ENCODE data around the gene TNNI2.
A peak's percentile ranks its signal among the peaks of the same experiment; 100 is the strongest.
"Not testable (repeated sequence)": the region's sequence is repeated elsewhere in the genome, so short reads cannot be mapped to it uniquely, and the experiment has no call there.

Gene TNNI2

DNA sequence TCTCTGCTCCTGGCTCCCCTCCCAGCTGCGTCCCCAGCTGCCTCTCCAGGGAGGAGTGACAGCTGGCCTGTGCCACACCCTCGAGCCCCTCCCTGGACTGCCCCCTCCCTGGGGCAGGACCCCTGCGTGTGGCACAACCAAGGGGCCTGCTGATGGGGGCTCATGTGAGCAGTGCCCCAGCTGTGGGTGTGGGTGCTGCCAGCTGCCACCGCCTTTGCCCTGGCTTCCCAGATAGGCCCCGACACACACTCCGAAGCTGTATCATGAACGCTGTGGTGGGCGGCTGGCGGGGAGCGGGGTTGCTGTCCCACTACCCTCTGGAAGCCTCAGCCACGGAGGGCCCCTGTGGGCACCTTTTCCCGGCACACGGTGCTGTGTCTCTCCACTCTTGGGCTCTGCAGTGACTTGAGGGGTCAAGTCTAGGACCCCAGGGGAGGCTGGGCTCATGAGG, 37.1 kb downstream of the TNNI2 start:
- not testable (repeated sequence) for DNase-seq

DNA sequence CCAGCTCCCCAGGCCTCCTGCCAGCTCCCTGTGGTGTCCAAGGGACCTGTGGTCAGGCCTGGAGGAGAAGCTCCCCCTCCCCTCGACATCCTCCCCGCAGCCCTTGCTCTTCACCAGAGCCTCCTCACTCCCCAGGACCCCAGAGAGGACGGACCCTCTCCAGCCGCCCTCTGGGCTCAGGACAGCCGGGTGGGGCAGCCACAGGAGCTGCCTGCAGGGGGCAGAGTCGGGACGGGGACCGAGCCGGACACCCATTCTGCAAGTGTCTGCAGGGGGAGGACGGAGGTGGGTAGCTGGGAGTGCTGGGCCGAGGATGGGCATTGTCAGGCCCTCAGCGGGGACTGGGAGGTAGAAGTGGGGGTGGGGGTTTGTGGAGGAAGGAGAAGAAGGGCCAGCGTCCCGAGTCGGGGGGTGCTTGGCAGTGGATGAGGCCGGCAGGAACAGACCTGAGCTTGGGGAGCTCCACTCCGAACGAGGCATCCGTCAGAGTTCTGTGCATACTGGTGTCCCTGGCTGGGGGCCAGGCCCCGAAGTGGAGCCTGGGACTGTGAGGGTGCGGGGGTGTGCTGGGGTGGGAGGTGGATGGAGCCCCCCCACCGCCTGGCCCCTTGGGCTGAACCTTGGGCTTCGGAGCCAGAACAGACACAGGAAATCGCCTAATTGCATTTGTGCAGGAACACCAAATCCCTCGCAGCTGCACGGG, 37.7 kb downstream of the TNNI2 start:
- no peak for DNase-seq

DNA sequence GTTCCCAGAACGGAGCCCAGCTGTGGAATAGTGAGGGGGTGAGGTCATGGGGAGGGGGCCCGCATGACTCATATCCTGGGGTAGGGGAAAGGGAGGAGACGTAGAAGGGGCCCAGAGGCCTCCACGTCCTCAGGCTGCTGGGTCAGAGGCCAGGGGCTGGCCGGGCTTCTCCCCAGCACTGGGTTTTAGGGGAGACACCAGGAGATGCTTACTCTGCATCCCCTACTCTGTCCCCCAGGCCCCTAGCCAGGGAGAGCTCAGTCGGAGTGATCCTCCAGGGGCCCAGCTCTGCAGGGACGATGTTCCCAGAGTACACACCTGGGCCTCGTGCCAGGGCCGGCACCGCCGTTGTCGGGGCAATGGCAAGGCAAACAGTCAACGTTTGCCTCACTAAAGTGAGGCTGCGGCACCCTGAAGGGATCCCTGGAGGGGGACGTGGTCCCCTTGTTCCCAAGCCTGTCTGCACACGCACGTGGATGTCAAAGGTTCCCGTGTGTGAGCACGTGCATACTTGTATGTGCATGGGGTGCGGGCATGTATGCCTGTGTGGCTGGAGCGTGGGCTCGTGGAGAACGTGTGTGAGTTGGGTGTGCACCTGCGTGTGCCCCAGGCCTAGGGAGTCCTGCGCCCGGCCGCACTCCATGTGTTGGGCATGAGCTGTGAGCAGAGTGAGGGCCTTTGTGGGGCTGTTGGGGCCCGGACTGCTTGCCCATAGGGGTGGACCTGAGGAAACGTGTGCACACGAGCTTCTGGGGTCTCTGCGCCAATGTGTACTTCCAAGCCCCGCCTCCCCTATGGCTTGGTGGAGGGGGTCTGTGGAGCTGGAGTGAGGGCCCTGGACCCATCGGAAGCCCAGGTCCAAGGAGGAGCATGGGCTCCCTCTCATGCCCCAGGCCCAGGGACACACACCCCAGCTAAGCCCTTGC, 38.7 kb downstream of the TNNI2 start:
- DNase-seq = no peak

DNA sequence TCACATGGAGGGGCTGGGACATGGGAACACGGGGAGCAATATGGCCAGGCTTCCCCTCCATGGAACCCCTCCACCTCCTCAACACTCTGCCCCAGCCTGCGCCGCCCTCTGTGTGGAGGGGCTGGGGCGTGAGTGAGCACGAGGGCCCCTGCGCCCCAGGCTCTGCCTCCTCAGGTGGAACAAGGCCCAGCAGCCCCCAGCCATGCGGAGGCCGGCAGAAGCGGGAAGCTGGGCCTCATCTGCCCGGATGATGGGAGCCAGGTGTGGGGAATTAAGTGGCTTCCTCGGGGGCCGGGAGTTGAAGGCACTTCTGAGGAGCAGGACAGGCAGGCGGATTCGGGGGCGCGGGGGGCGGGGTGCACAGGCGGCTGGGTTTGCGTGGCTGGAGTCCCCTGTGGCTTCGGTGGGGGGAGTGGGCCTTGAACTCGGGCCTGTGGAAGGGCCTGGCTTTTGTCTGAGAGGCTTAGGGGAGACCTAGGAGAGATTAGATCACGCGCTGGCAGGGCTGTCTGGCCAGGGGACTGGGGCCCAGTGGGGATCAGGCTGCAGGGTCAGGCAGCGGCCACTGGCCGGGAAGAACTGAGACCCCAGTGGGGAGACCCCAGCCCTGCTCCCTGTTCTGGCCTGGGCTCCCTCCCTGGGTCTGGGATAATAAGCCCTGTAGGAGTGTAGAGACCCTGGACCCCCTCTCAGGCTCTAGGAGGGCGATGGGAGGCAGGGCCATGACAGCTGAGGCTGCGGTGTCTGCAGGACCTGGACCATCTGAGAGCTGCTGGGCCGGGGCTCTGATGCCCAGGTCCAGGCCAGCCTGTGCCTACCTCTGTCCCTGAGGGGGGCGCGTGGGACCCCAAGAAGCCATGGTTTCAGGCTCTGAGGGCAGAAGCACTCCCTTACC, 39.6 kb downstream of the TNNI2 start:
- no peak for DNase-seq

DNA sequence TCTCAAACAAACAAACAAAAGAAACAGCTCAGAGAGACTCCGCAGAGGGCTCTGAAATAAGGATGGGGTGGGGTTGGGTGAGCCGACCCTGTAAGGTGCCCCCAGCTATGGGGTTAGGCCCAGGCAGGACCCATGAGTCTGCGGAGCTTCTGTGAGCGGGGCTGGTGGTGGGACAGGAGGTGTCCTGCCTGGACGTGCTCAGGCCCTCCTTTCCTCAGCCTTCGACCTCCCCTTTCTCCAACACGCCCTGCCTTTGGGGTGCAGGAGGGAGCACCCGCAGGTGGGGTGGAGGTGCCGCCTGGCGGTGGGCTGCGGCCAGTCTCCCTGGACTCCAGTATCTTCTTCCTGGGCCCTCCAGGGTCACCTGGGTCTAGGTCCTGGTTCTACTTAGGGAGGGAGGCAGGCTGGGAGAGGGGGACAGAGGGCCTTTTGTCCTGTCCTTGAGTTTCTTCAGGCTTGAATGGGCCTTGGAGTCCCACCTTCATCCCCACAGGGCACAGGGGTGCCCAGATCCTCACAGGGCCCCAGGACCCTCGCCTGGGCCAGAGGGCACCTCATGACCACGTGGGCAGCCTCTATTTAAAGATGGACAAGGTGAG, 40.7 kb downstream of the TNNI2 start:
- DNase-seq = no peak

DNA sequence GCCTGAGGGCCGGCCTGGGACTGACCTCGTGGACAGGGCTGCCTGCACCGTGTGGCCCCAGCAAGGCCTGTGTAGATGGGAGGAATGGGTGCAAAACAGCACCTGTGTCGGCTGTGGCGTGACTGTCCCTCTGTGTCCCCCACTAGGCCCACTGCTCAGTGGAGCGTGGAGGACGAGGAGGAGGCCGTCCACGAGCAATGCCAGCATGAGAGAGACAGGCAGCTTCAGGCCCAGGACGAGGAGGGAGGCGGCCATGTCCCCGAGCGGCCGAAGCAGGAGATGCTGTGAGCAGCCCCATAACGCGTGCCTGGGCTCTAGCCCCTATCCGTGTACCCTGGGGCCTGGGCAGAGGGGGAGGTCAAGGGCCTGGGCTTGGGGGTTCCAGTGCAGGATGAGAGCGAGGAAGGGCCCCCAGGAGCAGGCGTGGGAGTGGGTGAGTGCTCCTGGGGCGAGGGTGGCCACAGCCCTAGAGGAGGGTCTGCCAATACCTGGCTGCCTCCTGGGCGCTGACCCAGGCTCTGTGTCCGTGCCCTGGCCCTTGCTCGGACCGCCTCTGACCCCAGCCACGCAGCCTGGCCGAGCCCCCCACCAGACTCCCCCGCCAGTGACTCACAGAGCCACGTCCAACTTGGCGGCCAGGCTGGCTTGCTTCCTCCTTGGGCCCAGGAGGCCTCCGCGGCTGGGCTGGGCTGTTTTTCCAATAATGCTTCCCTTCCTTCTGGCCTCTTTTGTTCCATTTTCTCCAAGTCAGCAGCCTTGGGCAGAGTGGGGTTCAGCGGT, 41.4 kb downstream of the TNNI2 start:
- no peak for DNase-seq

DNA sequence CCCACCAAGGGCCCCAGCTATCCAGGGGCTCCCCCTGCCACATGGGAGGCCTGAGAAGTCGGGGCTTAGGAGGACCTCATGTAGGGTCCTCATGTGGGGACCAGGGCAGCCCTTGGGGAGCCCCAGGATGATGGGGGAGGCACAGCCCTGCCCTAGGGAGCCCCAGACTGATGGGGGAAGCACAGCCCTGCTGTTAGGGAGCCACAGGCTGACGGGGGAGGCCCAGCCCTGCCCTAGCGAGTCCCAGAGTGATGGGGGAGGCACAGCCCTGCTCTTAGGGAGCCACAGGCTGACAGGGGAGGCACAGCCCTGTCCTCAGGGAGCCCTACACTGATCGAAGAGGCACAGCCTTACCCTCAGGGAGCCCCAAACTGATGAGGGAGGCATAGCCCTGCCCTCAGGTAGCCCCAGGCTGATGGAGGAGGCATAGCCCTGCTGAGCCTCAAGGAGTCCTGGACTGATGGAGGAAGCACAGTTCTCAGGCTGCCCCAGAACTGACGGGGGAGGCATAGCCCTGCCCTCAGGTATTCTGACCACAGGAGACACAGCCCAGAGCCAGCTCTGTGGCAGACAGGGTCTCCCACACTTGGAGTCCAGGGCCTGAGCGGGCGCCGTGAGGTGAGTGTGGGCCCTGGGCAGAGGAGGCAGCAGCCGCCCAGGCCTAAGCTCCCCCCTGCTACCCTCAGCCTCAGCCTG, 42.1 kb downstream of the TNNI2 start:
- DNase-seq = no peak

DNA sequence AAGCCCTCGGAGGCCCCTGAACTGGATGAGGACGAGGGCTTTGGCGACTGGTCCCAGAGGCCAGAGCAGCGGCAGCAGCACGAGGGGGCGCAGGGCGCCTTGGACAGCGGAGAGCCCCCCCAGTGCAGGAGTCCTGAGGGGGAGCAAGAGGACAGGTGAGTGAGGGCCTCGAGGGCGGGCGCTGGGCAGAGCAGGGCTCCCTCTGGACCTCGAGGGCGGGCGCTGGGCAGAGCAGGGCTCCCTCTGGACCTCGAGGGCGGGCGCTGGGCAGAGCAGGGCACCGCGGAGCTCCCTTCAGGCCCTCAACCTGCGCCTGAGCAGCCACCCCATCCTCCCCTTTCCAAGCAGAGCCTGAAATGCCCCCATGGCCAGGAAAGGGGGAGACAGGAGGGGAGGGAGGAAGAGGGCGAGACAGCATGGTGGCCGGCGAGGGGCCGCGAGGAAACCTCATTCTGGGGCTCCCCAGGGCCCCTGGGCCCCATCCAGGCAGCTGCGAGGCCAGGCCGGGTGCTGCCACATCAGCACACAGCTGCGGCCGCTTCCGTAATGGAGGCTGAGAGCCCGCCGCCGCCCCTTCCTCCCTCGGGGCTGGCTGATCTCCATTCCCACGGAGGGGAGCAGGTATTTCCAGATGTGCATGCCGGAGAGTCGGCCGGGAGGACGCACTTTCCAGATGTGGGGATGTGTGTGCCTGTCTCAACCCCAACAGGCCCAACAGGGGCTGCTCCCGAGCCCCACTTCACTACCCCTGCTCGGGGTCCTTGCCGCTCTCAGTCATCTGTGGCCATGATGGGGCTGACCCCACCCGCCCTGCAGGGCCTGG, 42.9 kb downstream of the TNNI2 start:
- no peak for DNase-seq

DNA sequence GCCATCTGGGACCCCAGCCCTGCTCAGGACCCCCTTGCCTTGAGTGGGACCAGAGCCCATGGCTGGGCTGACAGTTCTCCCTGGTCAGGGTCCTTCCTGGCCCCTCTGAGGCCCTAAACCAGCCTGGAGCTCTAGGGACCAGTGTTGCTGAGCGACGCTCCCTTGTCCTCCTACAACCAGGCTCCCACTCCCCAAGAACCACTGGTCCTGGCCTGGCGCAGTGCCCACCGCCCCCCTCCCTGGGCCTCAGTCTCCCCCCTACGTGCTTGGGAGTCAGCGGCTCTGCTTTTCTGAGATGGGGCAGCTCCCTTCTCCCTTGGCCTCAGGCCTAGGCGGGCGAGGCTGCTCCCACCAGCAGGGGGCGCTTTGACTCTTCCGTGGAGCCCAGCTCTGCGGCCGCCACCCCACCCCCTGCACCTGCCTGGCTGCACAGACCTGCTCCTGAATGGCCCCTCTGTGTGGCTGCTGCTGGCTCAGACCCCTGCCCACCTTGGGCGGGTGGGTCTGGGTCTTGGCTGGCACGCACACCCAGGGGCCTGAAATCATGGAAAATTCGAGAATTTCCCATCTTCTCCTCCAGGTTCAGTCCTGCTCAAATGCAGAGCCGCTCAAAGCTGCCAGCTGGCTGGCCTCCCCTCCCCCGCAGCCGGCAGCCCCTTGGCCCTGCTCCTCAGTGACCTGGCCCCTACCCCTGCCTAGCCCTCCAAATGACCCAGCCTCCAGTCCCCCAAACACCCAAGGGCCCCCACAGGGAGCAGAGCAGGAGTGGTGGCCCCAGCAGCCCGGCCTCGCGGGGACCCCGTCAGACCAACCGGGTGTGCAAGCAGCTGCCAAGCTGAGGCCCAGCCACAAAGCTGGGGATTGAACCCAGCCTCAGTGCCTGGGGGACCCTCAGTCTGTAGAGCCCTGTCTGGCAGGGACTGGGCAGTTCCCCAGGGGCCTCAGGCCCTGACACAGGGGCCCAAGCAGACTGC, 43.8 kb downstream of the TNNI2 start:
- peak in 1 of 2 donors; percentile 48 for DNase-seq

DNA sequence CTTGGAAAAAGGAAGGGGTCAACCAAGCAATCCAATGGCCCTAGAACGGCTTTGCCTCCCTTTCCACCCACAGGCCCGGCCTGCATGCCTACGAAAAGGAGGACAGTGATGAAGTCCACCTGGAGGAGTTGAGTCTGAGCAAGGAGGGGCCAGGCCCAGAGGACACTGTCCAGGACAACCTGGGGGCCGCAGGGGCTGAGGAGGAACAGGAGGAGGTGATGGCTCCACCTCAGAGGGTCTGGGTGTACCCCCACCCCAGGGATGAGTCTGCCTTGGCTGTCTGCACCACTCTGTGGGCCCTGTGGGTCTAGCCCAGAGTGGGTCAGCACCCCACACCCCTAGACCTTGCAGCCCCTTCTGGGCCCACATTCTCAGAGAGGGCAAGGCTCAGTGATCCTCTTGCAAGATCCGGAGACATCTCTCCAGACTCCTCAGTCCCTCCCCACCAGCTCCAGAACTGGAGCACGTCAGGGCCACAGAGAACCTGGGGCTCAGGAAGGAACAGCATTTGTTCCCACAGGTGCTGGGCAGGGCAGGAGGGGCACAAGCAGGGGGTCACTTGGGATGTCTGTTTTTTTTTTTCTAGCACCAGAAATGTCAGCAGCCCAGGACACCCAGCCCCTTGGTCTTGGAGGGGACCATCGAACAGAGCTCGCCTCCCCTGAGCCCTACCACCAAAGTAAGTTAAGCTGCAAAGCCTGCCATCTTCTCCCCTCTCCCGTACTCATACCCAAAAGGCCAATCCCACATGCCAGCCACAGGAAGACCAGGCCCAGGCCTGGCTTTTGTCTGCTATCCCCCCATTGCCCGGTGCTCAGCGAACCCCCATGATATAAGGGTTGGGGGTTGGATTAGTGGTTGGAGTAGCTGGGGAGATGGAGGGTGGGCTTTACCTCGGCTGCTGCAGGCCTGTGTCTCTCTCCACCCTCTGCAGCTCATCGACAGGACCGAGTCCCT, 44.8 kb downstream of the TNNI2 start:
- DNase-seq = no peak

DNA sequence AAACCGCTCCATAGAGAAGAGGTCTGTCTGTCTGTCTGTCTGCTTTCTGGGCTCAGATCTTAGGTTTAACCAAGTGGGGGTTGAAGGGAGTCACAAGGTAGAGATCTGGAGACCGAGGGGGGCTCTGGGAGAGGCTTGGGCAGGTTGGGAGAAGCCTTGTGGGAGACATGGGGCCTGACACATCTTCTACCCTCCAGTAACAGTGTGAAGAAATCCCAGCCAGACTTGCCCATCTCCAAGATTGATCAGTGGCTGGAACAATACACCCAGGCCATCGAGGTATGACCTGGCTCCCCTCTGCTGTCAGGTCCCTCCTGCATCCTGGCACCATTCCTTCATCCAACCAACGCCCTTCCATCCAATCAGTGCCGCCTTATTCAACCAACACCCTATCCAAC, 45.5 kb downstream of the TNNI2 start:
- DNase-seq = no peak

DNA sequence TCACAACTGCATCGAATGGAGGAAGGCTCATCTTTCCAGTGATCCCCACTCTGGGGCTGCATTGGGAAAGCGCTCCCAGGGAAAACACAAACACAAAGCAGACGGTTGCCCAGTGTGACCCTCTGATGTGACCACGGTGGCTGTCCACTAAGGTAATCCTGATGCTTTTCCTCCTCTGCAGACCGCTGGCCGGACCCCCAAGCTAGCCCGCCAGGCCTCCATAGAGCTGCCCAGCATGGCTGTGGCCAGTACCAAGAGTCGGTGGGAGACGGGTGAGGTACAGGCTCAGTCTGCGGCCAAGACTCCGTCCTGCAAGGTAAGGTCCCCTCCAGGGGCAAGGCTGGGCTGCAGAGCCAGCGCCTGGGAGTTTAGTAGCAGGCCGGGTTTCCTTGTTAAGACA, 47.8 kb downstream of the TNNI2 start:
- not testable (repeated sequence) for DNase-seq

DNA sequence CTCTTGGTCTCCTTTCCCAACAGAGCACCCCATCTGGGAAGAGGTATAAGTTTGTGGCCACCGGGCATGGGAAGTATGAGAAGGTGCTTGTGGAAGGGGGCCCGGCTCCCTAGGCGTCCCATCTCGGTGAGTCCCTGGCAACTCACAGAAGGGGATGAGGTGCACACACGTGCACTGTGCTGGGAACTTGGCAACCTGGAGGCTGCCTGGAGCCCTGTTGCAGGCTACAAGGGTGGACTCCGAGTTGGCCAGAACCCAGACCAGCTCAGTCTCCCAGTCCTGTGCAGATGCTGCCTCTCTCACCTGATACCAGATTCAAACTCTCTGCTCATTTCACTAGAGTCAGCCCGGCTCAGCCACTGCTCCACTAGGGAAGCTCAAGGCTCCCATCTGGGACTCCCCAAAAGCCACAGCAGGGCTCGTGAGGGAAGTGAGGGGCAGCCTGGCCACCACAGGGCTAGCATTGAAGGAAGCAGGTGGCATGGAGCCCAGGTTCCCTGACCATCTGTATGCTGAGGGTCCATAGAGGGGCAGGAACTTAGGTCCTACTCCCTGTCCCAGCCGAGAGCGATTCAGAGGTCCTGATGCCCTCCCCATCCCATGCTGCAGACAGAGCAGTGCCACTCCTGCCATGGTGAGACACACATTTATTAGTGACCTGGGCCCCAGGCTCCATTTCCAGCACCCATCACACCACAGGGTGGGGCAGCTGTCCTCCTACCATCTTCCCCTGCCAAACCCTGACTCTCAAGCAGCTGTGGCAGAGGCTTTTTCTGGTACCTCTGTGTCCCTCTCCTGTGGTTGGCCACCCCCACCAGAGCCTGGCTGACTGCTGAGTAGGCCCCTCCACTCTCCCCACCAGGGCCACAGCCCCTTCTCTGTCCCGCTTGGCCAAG, 48.9 kb downstream of the TNNI2 start:
- DNase-seq = no peak

DNA sequence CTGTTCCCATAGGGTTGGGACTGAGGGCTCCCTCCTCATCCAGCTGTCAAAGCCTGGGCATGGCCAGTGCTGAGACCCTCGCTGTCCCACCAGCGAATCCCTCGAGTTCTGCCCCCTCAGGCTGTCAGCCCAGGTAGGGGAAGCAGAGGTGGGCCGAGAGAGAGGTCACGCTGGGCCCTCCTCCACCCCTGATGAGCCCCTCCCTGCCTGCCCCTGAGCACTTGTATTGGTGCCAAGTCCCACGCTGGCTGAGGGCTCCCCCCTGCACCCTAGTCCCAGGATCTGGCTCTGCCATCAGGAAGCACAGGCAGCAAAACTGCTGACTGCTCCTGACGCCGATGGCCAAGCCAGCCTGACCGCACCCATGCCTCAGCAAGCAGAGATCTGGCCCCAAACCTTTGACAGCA, 49.6 kb downstream of the TNNI2 start:
- no peak for DNase-seq

DNA sequence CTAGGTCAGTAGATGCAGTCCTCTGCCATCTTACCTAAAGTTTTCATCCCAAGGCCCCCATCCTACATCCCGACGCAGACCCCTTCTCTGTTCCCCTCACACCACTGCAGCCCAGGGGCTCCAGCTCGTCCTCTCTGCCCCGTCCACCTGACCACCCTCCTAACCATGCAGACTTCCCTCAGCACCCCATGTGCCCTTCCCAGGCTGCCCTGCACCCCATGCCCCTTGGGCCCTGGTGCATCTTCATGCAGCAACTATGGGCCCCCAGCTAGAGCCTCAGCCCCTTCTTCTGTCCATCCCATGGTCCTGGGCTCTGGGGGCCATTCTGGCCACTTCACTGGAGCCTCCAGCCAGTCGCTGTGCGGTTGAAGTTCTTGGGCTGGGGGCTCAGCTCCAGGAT, 50.0 kb downstream of the TNNI2 start:
- DNase-seq = no peak

DNA sequence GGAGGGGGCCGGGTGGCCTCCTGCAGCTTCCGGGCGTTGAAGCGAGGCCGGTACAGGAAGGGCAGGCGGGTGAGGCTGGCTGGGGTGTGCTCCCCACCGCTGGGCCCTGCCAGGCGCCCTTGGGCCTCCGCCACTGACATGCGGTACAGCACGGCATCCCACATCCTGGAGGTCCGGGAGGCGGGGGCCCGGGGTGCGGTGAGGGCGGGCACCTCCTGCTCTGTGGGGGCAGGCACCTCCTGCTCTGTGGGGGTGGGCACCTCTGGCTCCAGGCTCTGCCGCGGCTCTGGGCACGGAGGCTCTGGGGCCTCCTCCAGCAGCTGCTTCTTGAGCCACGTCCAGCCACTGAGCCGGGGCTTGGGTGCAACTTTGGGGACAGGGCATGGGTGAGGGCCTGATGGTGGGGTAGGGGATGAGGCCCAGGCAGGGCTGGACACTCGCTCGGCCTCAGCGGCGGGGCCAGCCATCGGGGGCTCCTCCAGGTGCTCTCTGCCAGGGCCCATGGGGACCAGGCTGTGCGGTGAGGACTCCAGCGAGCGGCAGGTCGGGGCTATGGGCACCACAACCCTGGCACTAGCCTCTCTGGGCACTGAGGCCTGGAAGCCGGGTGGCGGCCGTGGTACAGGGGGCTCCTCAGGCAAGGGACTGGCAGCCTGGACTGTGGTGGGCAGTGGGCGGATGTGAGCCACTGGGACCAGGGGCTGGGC, 50.6 kb downstream of the TNNI2 start:
- DNase-seq = no peak
